GM12878 (cell line): ENCODE results near the gene ADAMTS2. TPM values are rescaled to one million over a fixed set of nuclear protein-coding genes. Genes with fewer than 3 reads are reported as not detected.

Source experiments
- ATAC-seq: fragments of 200-7000 bp; cut with Tn5 transposase; 3 replicates; pipeline ENCODE4 v1.9.1; 2020; ENCODE audit warnings: mild to moderate bottlenecking, moderate library complexity
- BruUV-seq: library from RNA; stranded (reverse); fragments of 400-500 nt; replicated peaks from 2 replicates; lab custom pipeline; 2021; lab: Mats Ljungman, UMichigan
- CTCF ChIA-PET: fragments of 300-600 bp; sonication (Branson Sonifier 250); formaldehyde crosslinking; extraction: SDS; loops from one replicate; lab custom pipeline; 2021; ENCODE audit warnings: inconsistent platforms; lab: Yijun Ruan, JAX
- POLR2A ChIA-PET: fragments of 350-600 bp; formaldehyde crosslinking; extraction: SDS; loops from one replicate; lab custom pipeline; 2021; ENCODE audit warnings: inconsistent platforms; lab: Charles Lee
- RAD21 ChIA-PET: fragments of 300-600 bp; sonication (Branson Sonifier 250); formaldehyde crosslinking; loops from one replicate; lab custom pipeline; 2023; ENCODE audit warnings: antibody characterized with exemption; ENCODE audit not compliant: unreplicated experiment; lab: Charles Lee
- SMC1A ChIA-PET: fragments of 300-600 bp; sonication (Branson Sonifier 250); formaldehyde crosslinking; loops from one replicate; lab custom pipeline; 2023; ENCODE audit not compliant: unreplicated experiment, uncharacterized antibody; lab: Charles Lee
- DNase-seq: peaks from one replicate; pipeline ENCODE4 v3.0.0-alpha.2; 2011; ENCODE audit warnings: low read depth, low spot score
- FAIRE-seq: peaks from 3 replicates; lab custom pipeline; 2011; peaks lifted over from hg19 to GRCh38; lab: Jason Lieb, UNC
- H2AFZ ChIP-seq: 2 replicates; pipeline ENCODE4 v1.6.0; 2011; ENCODE audit warnings: low read depth, low read length, control low read depth; ENCODE audit not compliant: control insufficient read depth
- H3K27ac ChIP-seq: 2 replicates; pipeline ENCODE4 v1.5.1; 2011; ENCODE audit warnings: control low read depth; ENCODE audit not compliant: control insufficient read depth, insufficient read depth
- H3K27me3 ChIP-seq, 2 experiments: replicated peaks in 1 of 2; 2 replicates each; pipeline versions ENCODE4 v1.6.0 to v1.6.1; 2011; ENCODE audit warnings: low read length in 1 of 2; ENCODE audit not compliant: control insufficient read depth in 2 of 2, insufficient read depth in 2 of 2
- H3K36me3 ChIP-seq, 2 experiments: 2 replicates each; pipeline ENCODE4 v1.5.1; 2011; ENCODE audit warnings: low read length in 1 of 2; ENCODE audit not compliant: control insufficient read depth in 2 of 2, insufficient read depth in 2 of 2
- H3K4me1 ChIP-seq: 2 replicates; pipeline ENCODE4 v1.6.1; 2011; ENCODE audit warnings: mild to moderate bottlenecking, low read length, moderate library complexity, mixed read lengths; ENCODE audit not compliant: control insufficient read depth, insufficient read depth
- H3K4me2 ChIP-seq: 2 replicates; pipeline ENCODE4 v1.6.0; 2011; ENCODE audit warnings: control low read depth; ENCODE audit not compliant: control insufficient read depth, insufficient read depth
- H3K4me3 ChIP-seq: fragments of 200-600 bp; sonication (generic); 2 replicates; pipeline ENCODE4 v1.5.1; 2016
- H3K79me2 ChIP-seq: 2 replicates; pipeline ENCODE4 v1.6.0; 2011; ENCODE audit warnings: low read length; ENCODE audit not compliant: control insufficient read depth, insufficient read depth
- H3K9ac ChIP-seq: 2 replicates; pipeline ENCODE4 v1.8.0; 2011; ENCODE audit warnings: low read length, control low read depth, mixed read lengths; ENCODE audit not compliant: control insufficient read depth, insufficient read depth
- H3K9me3 ChIP-seq: replicated peaks from 3 replicates; pipeline ENCODE4 v1.5.1; 2011; ENCODE audit warnings: mild to moderate bottlenecking, low read length; ENCODE audit not compliant: control insufficient read depth, insufficient read depth
- H4K20me1 ChIP-seq: 2 replicates; pipeline ENCODE4 v1.6.0; 2011; ENCODE audit not compliant: control insufficient read depth, insufficient read depth
- BACH1 ChIP-seq: fragments of 450-650 bp; IDR thresholded peaks from 2 replicates; pipeline ENCODE4 v1.6.1; 2017; ENCODE audit warnings: mild to moderate bottlenecking, borderline replicate concordance
- CHD2 ChIP-seq: IDR thresholded peaks from 2 replicates; pipeline ENCODE4 v1.6.1; 2011; ENCODE audit warnings: low read depth, low read length, improper control_type of control experiment, borderline replicate concordance
- CREB1 ChIP-seq: IDR thresholded peaks from 2 replicates; pipeline ENCODE4 v1.6.1; 2012; ENCODE audit warnings: low read depth, mild to moderate bottlenecking, inconsistent platforms
- EED ChIP-seq: sonication (generic); IDR thresholded peaks from 2 replicates; pipeline ENCODE4 v1.6.1; 2016; ENCODE audit warnings: antibody characterized with exemption, low read depth
- FOXK2 ChIP-seq: fragments of 450-650 bp; IDR thresholded peaks from 2 replicates; pipeline ENCODE4 v1.6.1; 2017; ENCODE audit warnings: mild to moderate bottlenecking, moderate library complexity
- GABPA ChIP-seq: IDR thresholded peaks from 2 replicates; pipeline ENCODE4 v1.6.1; 2014; ENCODE audit warnings: antibody characterized with exemption, low read depth, mild to moderate bottlenecking, inconsistent platforms
- IKZF2 ChIP-seq, 2 experiments: fragments of 450-650 bp; IDR thresholded peaks; 2 replicates each; pipeline ENCODE4 v1.6.1; 2017; ENCODE audit warnings: mild to moderate bottlenecking in 2 of 2, moderate library complexity in 2 of 2
- IRF4 ChIP-seq: IDR thresholded peaks from 2 replicates; pipeline ENCODE4 v1.6.1; 2011; ENCODE audit warnings: low read depth, low read length
- KDM1A ChIP-seq: fragments of 200-600 bp; sonication (generic); IDR thresholded peaks from 2 replicates; pipeline ENCODE4 v1.6.1; 2016; ENCODE audit warnings: borderline replicate concordance
- MEF2A ChIP-seq: IDR thresholded peaks from 2 replicates; pipeline ENCODE4 v1.6.1; 2011; ENCODE audit warnings: low read depth, mild to moderate bottlenecking, low read length, moderate library complexity; ENCODE audit not compliant: insufficient read depth
- MXI1 ChIP-seq: fragments of 150-350 bp; IDR thresholded peaks from 2 replicates; pipeline ENCODE4 v1.6.1; 2011; ENCODE audit warnings: low read depth, mild to moderate bottlenecking, inconsistent platforms, low read length, improper control_type of control experiment
- POLR2A ChIP-seq: IDR thresholded peaks from 2 replicates; pipeline ENCODE4 v1.6.1; 2011; ENCODE audit warnings: low read depth, mild to moderate bottlenecking, low read length
- POLR2AphosphoS2 ChIP-seq: IDR thresholded peaks from 2 replicates; pipeline ENCODE4 v1.6.1; 2011; ENCODE audit warnings: low read depth, mild to moderate bottlenecking, low read length, improper control_type of control experiment, moderate library complexity
- RAD21 ChIP-seq: IDR thresholded peaks from 2 replicates; pipeline ENCODE4 v1.6.1; 2011; ENCODE audit warnings: mild to moderate bottlenecking, low read depth, low read length, moderate library complexity; ENCODE audit not compliant: insufficient read depth
- SMARCA5 ChIP-seq: fragments of 450-650 bp; IDR thresholded peaks from 2 replicates; pipeline ENCODE4 v1.6.1; 2017; ENCODE audit warnings: mild to moderate bottlenecking
- SP1 ChIP-seq: IDR thresholded peaks from one replicate; pipeline ENCODE4 v1.6.1; 2011; ENCODE audit warnings: low read depth, low read length
- SUZ12 ChIP-seq: fragments of 200-600 bp; sonication (generic); IDR thresholded peaks from one replicate; pipeline ENCODE4 v1.6.1; 2018; ENCODE audit warnings: antibody characterized with exemption, mild to moderate bottlenecking; ENCODE audit not compliant: unreplicated experiment
- TAF1 ChIP-seq: IDR thresholded peaks from 2 replicates; pipeline ENCODE4 v1.6.1; 2011; ENCODE audit warnings: mild to moderate bottlenecking, low read depth, low read length, borderline replicate concordance
- YY1 ChIP-seq: IDR thresholded peaks from 2 replicates; pipeline ENCODE4 v1.6.1; 2011; ENCODE audit warnings: low read depth, mild to moderate bottlenecking, low read length
- ZNF207 ChIP-seq: fragments of 450-650 bp; IDR thresholded peaks from 2 replicates; pipeline ENCODE4 v1.6.1; 2014; ENCODE audit warnings: antibody characterized with exemption, mild to moderate bottlenecking, borderline replicate concordance
- ZNF217 ChIP-seq: fragments of 450-650 bp; IDR thresholded peaks from 2 replicates; pipeline ENCODE4 v1.6.1; 2017; ENCODE audit warnings: antibody characterized with exemption, mild to moderate bottlenecking
- WGBS: methylation state at CpG from one replicate; pipeline ENCODE4 v1.1.6; 2016; ENCODE audit warnings: low lambda C conversion rate; ENCODE audit not compliant: insufficient replicate concordance, insufficient coverage; ENCODE audit errors: missing lambda C conversion rate; 5-methylcytosine and 5-hydroxymethylcytosine counted together
- in situ Hi-C: fragments of 300-500 bp; cut with MboI; formaldehyde crosslinking; loops from 9 replicates; pipeline ENCODE4 v1.14.3; 2018; ENCODE audit warnings: mixed read lengths
- intact Hi-C: fragments of 100-400 bp; cut with micrococcal nuclease; formaldehyde crosslinking; loops from one replicate; pipeline ENCODE4 v1.14.2; 2022; ENCODE audit not compliant: unreplicated experiment
- polyA plus RNA-seq, 11 experiments: library from polyadenylated mRNA; depleted of rRNA in 4 of 11; unstranded in 6 of 11; stranded (reverse) in 5 of 11; fragments of >200 nt; fragmentation: Nextera tagmentation in 4 of 11; fragmentation: Illumina TruSeq in 1 of 11; extraction: Ambion mirVana in 4 of 11; extraction: Trizol in 1 of 11; gene quantifications; 1 replicate in 1 of 11; 2 replicates in 10 of 11; pipeline versions ENCODE4 v1.2.1 to v1.2.3, GENCODE V29; 2011 to 2016; ENCODE audit warnings: inconsistent platforms in 2 of 11, missing spikeins in 2 of 11, low read depth in 1 of 11
- total RNA-seq, 4 experiments: library from RNA; depleted of rRNA in 3 of 4; stranded (reverse); fragments of >200 nt in 3 of 4; fragmentation: Illumina TruSeq in 1 of 4; extraction: Trizol in 1 of 4; gene quantifications; 2 replicates each; pipeline versions ENCODE4 v1.2.1 to v1.2.3, GENCODE V29; 2013 to 2021
- TF ChIP-seq, protein P1 (sequence below): IDR thresholded peaks from 2 replicates; pipeline ENCODE4 v1.6.1; 2012; ENCODE audit warnings: low read depth, low read length, improper control_type of control experiment
- TF ChIP-seq, protein P2 (sequence below): IDR thresholded peaks from 2 replicates; pipeline ENCODE4 v1.6.1; 2011; ENCODE audit warnings: borderline replicate concordance, low read depth, mild to moderate bottlenecking, moderate library complexity, low read length; ENCODE audit not compliant: insufficient read depth, poor library complexity, severe bottlenecking

ADAMTS2 gene
- total and polyA plus RNA-seq, 10 of the 15 experiments (the other 5 are each of a cell fraction or from before 2014, with no cell fraction given): 0.03 to 0.05 TPM; not detected in 8

DNA sequence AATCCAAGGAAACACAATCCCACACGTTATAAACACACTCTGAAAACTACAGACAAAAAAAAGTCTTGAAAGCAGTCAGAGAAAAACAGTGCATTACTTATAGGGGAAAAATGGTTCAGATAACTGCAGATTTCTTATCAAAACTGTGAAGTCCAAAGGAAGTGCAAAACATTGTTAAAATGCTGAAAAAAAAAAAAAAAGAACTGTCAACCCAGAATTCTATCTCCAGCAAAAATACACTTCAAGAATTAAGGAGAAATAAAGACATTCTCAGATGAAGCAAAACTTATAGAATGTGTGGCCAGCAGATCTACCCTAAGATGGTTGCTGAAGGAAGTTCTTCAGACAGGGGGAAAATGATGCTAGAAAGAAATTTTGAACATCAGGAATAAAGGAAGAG is 40.4 kb downstream of the ADAMTS2 start (continued):
- no peak for TF ChIP-seq MEF2A
- TF ChIP-seq, protein P1, sequence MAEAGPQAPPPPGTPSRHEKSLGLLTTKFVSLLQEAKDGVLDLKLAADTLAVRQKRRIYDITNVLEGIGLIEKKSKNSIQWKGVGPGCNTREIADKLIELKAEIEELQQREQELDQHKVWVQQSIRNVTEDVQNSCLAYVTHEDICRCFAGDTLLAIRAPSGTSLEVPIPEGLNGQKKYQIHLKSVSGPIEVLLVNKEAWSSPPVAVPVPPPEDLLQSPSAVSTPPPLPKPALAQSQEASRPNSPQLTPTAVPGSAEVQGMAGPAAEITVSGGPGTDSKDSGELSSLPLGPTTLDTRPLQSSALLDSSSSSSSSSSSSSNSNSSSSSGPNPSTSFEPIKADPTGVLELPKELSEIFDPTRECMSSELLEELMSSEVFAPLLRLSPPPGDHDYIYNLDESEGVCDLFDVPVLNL: no peak
- no peak for TF ChIP-seq SP1
- TF ChIP-seq MXI1: no peak
- TF ChIP-seq, protein P2, sequence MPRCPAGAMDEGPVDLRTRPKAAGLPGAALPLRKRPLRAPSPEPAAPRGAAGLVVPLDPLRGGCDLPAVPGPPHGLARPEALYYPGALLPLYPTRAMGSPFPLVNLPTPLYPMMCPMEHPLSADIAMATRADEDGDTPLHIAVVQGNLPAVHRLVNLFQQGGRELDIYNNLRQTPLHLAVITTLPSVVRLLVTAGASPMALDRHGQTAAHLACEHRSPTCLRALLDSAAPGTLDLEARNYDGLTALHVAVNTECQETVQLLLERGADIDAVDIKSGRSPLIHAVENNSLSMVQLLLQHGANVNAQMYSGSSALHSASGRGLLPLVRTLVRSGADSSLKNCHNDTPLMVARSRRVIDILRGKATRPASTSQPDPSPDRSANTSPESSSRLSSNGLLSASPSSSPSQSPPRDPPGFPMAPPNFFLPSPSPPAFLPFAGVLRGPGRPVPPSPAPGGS: no peak
- no peak for TF ChIP-seq SUZ12
- TF ChIP-seq YY1: no peak
- no peak for TF ChIP-seq ZNF207
- no peak for TF ChIP-seq CHD2
- TF ChIP-seq FOXK2: no peak

DNA sequence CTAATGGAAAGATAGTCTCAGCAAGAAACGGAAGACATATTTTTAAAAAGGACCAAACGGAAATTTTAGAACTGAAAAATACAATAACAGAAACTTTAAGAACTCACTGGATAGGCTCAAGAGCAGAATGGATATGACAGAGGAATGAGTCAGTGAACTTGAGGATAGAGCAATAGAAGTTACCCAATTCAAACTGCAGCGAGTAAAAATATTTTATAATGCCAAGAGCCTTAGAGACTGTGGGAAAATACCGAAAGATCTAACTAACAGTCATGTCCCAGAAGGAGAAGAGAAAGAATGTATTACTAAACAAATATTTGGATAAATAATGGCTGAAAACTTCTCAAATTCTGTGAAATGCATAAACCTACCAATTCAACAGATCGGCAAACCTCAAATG is 40.8 kb downstream of the ADAMTS2 start:
- Histone ChIP-seq H4K20me1 (no peaks in the 10 kb centered on the region), H3K9ac (no peak overlapping the region), H3K27me3 (no peaks in the 10 kb centered on the region), H3K9me3 (no peaks in the 10 kb centered on the region; the same call in 2 of the 3 replicates), H3K79me2 (no peaks in the 10 kb centered on the region), H2AFZ (no peak overlapping the region), H3K36me3 (no peaks in the 10 kb centered on the region), H3K27ac (no peak overlapping the region), H3K4me1 (no peaks in the 10 kb centered on the region), H3K4me2 (no peak overlapping the region), H3K4me3 (no peak overlapping the region)
- DNase-seq: no peak
- intact Hi-C loops (no loop called here), in situ Hi-C loops (no loop called here)
- WGBS: 35% methylated on average over 5 of the region's 5 CpGs
- ATAC-seq: no peak
- no peak for FAIRE-seq
- TF ChIP-seq SMARCA5 (no peak), TAF1 (no peak), EED (no peak), RAD21 (no peak), BACH1 (no peak), IRF4 (no peak), ZNF217 (no peak), IKZF2 (IDR thresholded peaks at IDR 0.05) (no peak), SP1 (no peak), POLR2A (no peak), CREB1 (no peak), KDM1A (no peak), GABPA (no peak), POLR2AphosphoS2 (no peak)
- TF ChIP-seq, protein P1: no peak
- ChIA-PET SMC1A (no interaction called here), POLR2A (no interaction called here), CTCF (no interaction called here), RAD21 (no interaction called here)
- BruUV-seq: no TSS peak
